Renal cortical epithelial cell (primary cell): Measurements from ENCODE around the gene DBF4B. TPM values are rescaled to one million over a fixed set of nuclear protein-coding genes. Genes with fewer than 3 reads are reported as not detected.

Experiments
- DNase-seq: peaks from one replicate; pipeline ENCODE4 v3.0.0-alpha.2; 2011; ENCODE audit warnings: low read depth
- total RNA-seq: library from RNA; depleted of rRNA; stranded (reverse); fragments of >200 nt; gene quantifications from 2 replicates; pipeline ENCODE4 v1.2.3, GENCODE V29; 2014

The DBF4B gene
- total RNA-seq, 1 donor from 2014 or later, result 3.9 TPM

DNA sequence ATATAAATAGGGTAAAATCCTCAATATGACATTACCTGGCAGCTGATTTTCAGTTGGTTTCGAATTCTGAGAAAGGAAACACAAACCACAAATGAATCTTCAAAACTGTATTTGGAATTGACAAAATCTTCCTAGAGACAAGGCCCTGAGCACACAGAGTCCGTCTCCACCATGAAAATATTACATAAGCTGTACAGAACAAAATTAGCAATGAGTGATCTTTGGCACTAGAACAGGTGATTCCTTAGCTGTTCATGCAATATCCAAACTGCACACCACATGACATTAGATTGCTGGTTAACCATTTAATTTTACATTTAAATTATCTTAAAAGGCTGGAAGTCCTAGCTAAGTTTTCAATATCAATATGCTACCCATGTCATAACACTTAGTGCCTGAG lies 89.9 kb downstream of the DBF4B start:
- DNase-seq, result no peak

Other genes starting within 250 kb of the DBF4B start
- gene GPATCH8, start 205.3 kb upstream of the DBF4B start, total RNA-seq, result 8.0 and 43.8 TPM in 2 replicates
- gene FZD2, start 151.2 kb upstream of the DBF4B start, total RNA-seq, result 1.6 and 19.9 TPM in 2 replicates
- 1.0 and 1.5 TPM in 2 replicates for gene MEIOC, start 52.2 kb upstream of the DBF4B start, total RNA-seq
- gene CCDC43, start 18.9 kb upstream of the DBF4B start, total RNA-seq, result 31.8 and 51.2 TPM in 2 replicates
- under 0.01 and 0.20 TPM in 2 replicates for gene ADAM11, start 50.3 kb downstream of the DBF4B start, total RNA-seq
- 43.2 and 79.9 TPM in 2 replicates for gene GJC1, start 121.6 kb downstream of the DBF4B start, total RNA-seq
- not detected in 2 replicates for gene HIGD1B, start 139.2 kb downstream of the DBF4B start, total RNA-seq
- gene EFTUD2, start 190.8 kb downstream of the DBF4B start, total RNA-seq, result 108 and 276 TPM in 2 replicates
- 1.2 and 8.2 TPM in 2 replicates for gene GFAP, start 206.8 kb downstream of the DBF4B start, total RNA-seq
- gene KIF18B, start 239.1 kb downstream of the DBF4B start, total RNA-seq, result 0.15 and 0.87 TPM in 2 replicates